Measurements from ENCODE around the gene ADAMTS2.
A peak's percentile ranks its signal among the peaks of the same experiment; 100 is the strongest.

ADAMTS2 gene

GRCh38 chr5:179264783-179265513 lies 80.3 kb downstream of the ADAMTS2 start:
- DNase-seq: no peak

GRCh38 chr5:179264053-179264782 lies 81.0 kb downstream of the ADAMTS2 start:
- DNase-seq: no peak

DNA sequence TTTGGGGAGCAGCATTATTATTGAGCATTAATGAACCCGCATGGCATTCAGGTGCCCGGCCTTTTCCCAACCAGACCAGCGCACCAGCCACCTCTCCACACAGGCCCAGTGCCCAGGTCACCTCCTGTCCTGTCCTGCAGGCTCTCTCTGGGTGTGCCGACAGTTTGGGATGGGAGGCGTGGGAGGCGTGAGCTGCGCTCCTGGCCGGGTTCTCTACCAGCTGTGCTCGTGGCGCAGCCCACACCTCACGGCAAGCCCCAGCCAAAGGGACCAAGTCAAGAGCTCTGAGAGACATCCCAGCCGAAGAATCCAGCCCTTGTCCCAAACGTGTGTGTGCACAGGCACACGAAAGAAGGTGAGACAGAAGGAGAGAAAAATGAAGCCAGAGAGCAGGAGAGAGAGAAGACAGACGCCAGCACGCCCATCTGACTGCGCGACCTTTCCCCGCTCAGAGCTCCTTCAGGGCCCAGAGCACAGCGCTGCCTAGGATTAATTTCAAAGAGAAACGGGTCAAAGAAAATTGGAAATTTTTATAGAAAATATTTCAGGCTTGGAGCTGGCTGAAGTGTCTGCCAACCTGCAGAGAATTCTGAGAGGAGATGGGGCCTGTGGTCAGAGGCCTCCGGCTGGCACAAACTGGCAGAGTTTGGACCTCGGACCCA lies 81.7 kb downstream of the ADAMTS2 start:
- DNase-seq: no peak

DNA sequence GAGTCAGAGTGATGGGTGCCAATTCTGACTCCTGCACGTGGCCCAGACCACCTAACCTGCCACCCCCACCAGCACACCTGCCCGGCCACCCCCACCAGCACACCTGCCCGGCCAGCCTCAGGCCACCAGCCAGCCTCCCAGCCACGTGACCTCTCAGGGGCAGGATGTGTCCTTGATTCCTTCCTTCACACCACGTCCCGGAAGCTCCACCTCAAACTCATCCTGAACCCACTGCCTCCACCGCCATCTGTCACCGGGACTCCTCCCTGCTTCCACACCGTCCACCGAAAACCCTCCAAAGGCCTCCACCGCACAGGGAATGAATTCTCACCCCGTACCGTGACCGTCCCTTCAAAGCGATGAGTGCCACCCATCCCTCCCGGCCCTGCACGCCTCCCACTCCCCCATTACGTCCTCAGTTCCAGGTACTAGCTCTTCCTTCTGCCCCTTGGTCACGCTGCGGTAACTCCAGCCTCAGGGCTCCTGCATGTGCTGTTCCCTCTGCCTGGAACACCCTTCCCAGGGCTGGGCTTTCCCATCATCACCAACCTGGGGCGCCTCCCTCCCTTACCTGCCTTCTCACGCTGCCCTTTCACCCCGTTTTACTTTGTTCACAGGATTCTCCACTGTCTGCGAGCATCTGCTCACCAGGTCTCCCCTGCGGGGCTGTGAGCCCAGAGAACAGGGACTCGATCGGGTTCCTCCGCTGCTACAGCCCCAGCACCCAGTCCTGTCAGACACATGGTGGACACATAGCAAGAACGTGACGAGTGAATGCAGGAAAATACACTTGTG lies 82.9 kb downstream of the ADAMTS2 start:
- no peak for DNase-seq

- peak in 1 of 2 experiments; percentile 5 for DNase-seq
These were observed 83.7 kb downstream of the ADAMTS2 start for GRCh38 chr5:179261301-179262125.

GRCh38 chr5:179260324-179261070 lies 84.8 kb downstream of the ADAMTS2 start:
- DNase-seq: no peak

- DNase-seq: no peak
These were observed 85.4 kb downstream of the ADAMTS2 start for GRCh38 chr5:179259731-179260323.

- no peak for DNase-seq
These were observed 86.1 kb downstream of the ADAMTS2 start for GRCh38 chr5:179258922-179259730.

DNA sequence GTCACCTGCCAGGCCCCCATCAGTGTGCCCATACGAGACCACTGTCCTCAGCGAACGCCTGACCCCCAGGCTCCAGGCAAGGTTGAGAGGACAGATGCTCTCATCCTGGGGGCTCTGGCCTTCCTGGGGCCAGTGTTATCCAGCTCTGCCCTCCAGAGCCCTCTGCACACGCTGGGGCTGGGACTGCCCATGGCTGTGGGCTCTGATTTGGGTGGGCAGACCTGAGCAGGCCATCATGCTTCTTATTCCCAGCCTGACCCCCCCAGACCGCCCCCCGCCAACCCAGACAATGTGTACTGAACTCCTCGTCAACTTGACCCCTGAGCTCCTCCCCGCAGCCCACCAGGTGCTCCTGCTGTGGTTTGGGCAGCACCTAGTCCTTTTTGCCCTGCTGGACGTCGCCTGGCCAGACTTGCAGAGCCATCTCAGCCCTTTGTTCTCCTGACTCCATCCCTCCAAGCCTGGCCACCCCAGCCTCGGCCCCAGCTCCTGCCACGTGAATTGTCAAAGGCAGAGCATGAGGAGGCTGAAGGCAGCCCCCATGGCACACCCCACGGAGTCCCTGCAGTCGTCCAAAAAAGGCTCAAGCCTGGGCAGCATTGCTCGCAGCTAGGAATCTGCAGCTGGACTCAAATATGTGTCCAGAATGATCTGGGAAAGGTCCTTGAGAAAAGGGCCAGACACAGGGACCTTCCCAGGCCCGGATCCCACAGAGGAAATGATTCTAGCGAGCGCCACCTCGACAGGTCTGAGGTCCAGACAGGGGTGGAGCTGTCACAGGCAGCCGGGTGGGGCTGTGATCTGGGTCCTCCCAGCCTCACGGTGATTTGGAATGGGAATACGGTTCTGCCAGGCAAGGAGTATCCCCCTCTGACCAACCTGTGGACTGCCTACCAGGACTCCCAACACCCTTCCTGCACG lies 87.0 kb downstream of the ADAMTS2 start:
- no peak for DNase-seq

DNA sequence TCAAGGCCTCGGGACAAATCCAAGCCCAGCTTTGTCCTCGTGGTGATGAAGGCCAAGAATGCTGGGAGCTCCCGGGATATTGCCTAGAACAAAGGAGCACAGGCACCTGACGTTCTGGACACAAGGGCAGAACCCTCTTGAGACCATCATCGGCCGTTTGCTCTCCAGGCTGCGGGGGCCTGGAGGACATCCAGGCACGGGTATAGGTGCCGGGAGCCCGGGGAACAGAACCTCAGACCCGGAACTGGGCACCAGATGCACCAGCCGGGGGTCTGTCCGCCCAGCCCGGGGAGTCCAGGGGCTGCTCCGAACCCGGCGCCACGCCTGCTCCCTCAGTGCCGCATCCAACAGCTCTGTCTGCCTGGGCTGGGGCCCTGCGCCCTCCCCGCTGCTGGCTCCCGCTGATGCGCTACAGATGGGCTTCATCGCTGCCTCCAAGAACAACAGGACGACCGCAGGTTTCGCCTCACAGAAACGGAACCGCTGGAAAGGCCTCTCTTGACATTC lies 88.0 kb downstream of the ADAMTS2 start:
- DNase-seq: no peak

DNA sequence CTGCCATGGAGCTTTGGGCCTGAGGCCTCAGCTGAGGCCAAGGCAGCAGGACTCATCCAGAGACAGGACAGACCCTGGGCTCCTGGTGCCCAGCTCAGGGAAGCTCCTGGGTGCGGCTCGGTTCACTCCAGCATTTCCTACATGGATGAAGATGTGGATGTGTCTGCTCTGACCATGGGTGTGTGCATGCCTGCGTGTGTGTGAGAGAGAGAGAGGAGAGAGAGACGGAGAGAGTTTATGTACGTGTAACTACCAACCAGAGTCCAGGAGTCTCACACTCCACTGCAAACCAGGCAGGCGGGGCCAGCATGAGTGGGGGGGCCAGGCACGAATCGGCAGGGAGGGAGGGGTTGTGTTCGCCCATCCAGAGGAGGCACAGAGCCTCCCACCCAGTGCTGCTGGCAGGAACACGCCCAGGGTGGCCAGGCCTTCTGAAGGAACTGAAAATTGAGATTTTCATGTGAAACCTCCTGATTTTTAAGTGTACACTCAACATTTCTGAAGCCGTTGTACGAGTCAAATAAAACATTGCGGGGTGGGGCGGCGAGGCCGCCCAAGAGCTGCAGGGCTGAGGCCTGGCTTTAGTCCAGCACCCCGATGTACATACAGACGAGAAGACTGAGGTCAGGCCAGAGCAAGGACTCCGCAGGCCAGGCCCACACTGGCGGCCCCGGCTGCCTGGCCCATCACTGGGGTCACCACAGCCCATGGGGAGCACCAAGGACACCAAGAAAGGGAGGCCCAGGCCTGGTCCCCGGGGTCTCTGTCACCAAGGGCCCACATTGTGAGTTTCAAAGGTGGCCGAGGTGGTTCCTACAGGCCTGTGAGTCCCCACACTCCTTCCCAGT lies 88.7 kb downstream of the ADAMTS2 start:
- no peak for DNase-seq

- DNase-seq: no peak
These were observed 89.5 kb downstream of the ADAMTS2 start for GRCh38 chr5:179255527-179256327.

DNA sequence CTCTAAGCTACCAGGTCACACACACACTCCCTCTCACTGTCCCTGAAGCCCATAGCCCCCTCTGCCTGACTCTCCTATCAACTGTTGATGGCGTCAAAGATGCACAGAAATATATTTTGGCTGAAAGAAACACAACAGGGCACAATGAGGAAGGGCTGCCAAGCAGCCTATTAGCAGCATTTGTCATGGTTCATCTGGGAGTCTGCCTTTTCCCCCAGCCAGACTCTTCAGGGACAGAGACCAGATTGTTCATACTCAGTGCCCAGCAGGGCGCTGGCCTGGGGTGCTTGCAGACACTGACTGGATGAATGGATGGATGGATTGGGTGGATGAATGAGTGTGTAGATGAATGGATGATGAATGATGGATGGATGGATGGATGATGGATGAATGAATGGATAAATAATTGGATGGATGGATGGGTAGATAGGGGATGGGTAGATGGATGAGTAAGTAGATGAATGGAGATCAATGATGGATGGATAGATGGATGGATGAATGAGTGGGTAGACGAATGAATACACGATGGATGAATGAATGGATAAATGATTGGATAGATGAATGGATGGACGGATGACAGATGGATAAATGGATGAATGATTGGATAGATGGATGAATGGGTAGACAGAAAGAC lies 90.5 kb downstream of the ADAMTS2 start:
- no peak for DNase-seq

DNA sequence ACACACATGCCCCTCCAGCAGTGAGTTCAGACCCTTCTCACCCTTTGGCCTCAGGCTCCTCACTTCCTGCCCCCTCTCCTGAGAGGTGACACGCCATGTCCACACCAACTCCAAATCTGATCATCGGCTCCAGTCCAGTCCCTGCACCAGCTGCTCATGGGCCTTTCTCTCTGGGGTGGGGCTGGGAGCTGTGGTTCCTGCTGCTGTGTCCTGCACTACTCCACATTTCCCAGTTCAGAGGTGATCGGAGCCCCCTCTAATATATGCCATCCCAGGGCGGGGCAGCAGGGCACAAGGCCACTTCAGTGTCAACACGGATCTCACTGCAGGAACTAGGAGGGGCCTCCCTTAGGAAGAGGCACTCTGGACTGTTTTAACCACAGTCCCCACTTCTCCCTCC lies 91.5 kb downstream of the ADAMTS2 start:
- DNase-seq: no peak

DNA sequence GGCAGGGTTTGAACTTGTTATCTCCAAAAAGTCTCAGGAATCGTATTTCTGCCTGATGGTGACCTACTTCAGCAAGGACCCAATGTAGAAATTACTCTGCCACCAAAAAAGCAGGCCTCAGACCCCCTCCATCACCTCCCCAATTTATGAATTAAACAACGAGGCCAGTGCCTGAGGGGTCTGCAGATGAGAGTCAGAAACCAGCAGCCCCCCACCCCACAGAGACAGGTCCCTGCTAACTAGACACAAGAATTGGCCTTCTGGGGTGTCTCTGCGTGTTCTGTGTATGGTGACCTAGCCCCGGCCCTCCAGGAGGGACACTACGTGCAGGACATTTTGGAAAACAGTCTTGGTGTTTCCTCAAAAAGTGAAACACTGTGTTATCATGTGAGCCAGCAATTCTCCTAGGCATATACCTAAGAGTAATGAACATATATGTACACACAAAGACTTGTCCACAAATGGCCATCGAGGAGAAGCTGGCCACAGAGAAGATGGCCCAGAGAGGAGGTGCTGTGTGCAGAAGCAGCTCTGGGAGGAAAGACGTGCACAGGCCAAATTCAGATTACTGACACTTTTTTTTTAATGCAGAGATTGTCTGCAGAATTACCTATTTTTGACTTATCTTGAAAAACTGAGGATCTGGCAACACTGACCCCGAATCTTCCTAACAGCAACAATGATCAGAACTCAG lies 93.8 kb downstream of the ADAMTS2 start:
- DNase-seq: no peak

Measured in NCI-H1930 (cell line).